Hepatocyte (in vitro differentiated cells): ENCODE results near the gene DYNC2LI1. TPM values are rescaled to one million over a fixed set of nuclear protein-coding genes. Genes with fewer than 3 reads are reported as not detected.
"Not testable (repeated sequence)": the region's sequence is repeated elsewhere in the genome, so short reads cannot be mapped to it uniquely, and the experiment has no call there.

ENCODE experiments used
- DNase-seq: peaks from one replicate; pipeline ENCODE4 v3.0.0-alpha.2; 2016; ENCODE audit warnings: low spot score
- H2AFZ ChIP-seq: fragments of 200-600 bp; sonication (generic); 2 replicates; pipeline ENCODE4 v1.6.0; 2016; ENCODE audit warnings: antibody characterized with exemption, mild to moderate bottlenecking
- H3K27ac ChIP-seq: fragments of 200-600 bp; sonication (generic); 2 replicates; pipeline ENCODE4 v1.5.1; 2016; ENCODE audit warnings: mild to moderate bottlenecking
- H3K27me3 ChIP-seq: fragments of 200-600 bp; sonication (generic); 2 replicates; pipeline ENCODE4 v1.6.1; 2016
- H3K36me3 ChIP-seq: fragments of 200-600 bp; sonication (generic); replicated peaks from 2 replicates; pipeline ENCODE4 v1.5.1; 2016; ENCODE audit warnings: low read depth; ENCODE audit not compliant: insufficient read depth
- H3K4me1 ChIP-seq: fragments of 200-600 bp; sonication (generic); 2 replicates; pipeline ENCODE4 v1.5.1; 2016; ENCODE audit warnings: mild to moderate bottlenecking, moderate library complexity; ENCODE audit not compliant: insufficient read depth
- H3K4me2 ChIP-seq: fragments of 200-600 bp; sonication (generic); 2 replicates; pipeline ENCODE4 v1.6.0; 2016
- H3K4me3 ChIP-seq: fragments of 200-600 bp; sonication (generic); 2 replicates; pipeline ENCODE4 v1.5.1; 2016; ENCODE audit warnings: mild to moderate bottlenecking
- H3K79me2 ChIP-seq: fragments of 200-600 bp; sonication (generic); 2 replicates; pipeline ENCODE4 v1.6.0; 2017; ENCODE audit warnings: mild to moderate bottlenecking
- H3K9me2 ChIP-seq: fragments of 200-600 bp; sonication (generic); replicated peaks from 2 replicates; pipeline ENCODE4 v1.6.0; 2017; ENCODE audit warnings: mild to moderate bottlenecking; ENCODE audit not compliant: insufficient read depth
- H3K9me3 ChIP-seq: fragments of 200-600 bp; sonication (generic); 2 replicates; pipeline ENCODE4 v1.5.1; 2016; ENCODE audit warnings: low read depth, mild to moderate bottlenecking
- H4K20me1 ChIP-seq: fragments of 200-600 bp; sonication (generic); 2 replicates; pipeline ENCODE4 v1.6.0; 2016; ENCODE audit warnings: mild to moderate bottlenecking; ENCODE audit not compliant: insufficient read depth, poor library complexity, severe bottlenecking
- EZH2 ChIP-seq: fragments of 200-600 bp; sonication (generic); IDR thresholded peaks from 2 replicates; pipeline ENCODE4 v1.6.1; 2016; ENCODE audit warnings: antibody characterized with exemption, mild to moderate bottlenecking, borderline replicate concordance
- EZH2phosphoT487 ChIP-seq: fragments of 200-600 bp; sonication (generic); IDR thresholded peaks from one replicate; pipeline ENCODE4 v1.6.1; 2018; ENCODE audit warnings: antibody characterized with exemption, mild to moderate bottlenecking, low read depth, moderate library complexity; ENCODE audit not compliant: unreplicated experiment, severe bottlenecking
- WGBS: methylation state at CpG from one replicate; pipeline ENCODE4 v1.1.6; 2016; ENCODE audit warnings: low lambda C conversion rate; ENCODE audit errors: missing lambda C conversion rate; 5-methylcytosine and 5-hydroxymethylcytosine counted together
- polyA plus RNA-seq: library from polyadenylated mRNA; unstranded; fragments of >200 nt; fragmentation: Nextera tagmentation; extraction: Ambion mirVana; gene quantifications from 2 replicates; pipeline ENCODE4 v1.2.1, GENCODE V29; 2016
- total RNA-seq: library from RNA; depleted of rRNA; stranded (reverse); fragments of >200 nt; gene quantifications from 2 replicates; pipeline ENCODE4 v1.2.3, GENCODE V29; 2014
- TF ChIP-seq, protein P1 (sequence below): fragments of 200-600 bp; sonication (generic); IDR thresholded peaks from 2 replicates; pipeline ENCODE4 v1.5.1; 2016; ENCODE audit warnings: antibody characterized with exemption, mild to moderate bottlenecking; ENCODE audit not compliant: poor library complexity

The DYNC2LI1 gene
- 31.5 and 40.4 TPM in 2 replicates for total RNA-seq
- polyA plus RNA-seq, result 22.7 and 27.2 TPM in 2 replicates

DNA sequence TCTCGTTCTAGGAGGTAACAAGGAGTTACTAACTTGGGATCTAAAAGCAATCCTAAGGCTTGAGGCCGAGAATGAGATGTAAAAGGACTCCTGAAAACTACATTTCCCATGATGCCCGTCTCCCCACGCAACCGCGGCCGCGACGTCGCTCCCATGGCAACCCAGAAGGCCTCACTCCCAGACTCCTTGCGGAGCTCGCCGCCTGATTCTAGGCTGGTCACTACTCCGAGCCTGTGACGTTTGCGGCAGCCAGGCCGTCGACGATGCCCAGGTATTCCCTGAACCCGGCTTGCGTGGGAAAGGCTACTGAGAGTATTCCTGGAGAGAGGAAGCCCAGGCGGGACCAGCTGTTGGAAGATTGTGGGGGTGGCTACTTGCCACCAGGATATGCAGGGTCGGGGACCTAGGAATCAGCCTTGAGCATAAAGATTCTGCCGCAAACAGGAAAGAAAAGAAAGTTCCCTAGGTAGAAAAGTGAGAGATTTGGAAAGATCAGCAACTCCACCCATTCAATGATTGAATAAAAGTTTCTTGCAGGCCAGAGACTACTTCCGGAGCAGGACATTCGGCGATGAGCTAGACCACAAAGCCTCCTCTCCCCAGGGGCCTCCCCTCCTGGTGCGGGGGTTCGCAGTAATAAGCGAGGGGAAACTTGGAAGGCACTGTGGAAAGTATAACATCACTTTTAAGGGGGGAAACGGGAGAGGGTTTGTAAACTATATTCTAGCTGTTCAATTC lies at the start of gene DYNC2LI1:
Gene DYNC2LI1, plus strand, starts transcription at position 164 of the 738 bp plus-strand sequence. Its CDS starts 100 bp downstream, at position 264.
- DNase-seq, result peak; percentile 94
- Histone ChIP-seq H3K79me2 (peaks cover 6% of the 10 kb centered on the region), H3K4me3 (peak within 1 kb of the TSS; percentile 57), H3K9me2 (no peaks in the 10 kb centered on the region), H2AFZ (peak within 1 kb of the TSS; percentile 94), H3K36me3 (no peaks in the 10 kb centered on the region), H3K4me2 (peak within 1 kb of the TSS; percentile 81), H3K27me3 (no peaks in the 10 kb centered on the region), H3K9me3 (no peaks in the 10 kb centered on the region), H3K4me1 (no peaks in the 10 kb centered on the region), H4K20me1 (no peaks in the 10 kb centered on the region), H3K27ac (peak within 1 kb of the TSS; percentile 96)
- TF ChIP-seq, protein P1, sequence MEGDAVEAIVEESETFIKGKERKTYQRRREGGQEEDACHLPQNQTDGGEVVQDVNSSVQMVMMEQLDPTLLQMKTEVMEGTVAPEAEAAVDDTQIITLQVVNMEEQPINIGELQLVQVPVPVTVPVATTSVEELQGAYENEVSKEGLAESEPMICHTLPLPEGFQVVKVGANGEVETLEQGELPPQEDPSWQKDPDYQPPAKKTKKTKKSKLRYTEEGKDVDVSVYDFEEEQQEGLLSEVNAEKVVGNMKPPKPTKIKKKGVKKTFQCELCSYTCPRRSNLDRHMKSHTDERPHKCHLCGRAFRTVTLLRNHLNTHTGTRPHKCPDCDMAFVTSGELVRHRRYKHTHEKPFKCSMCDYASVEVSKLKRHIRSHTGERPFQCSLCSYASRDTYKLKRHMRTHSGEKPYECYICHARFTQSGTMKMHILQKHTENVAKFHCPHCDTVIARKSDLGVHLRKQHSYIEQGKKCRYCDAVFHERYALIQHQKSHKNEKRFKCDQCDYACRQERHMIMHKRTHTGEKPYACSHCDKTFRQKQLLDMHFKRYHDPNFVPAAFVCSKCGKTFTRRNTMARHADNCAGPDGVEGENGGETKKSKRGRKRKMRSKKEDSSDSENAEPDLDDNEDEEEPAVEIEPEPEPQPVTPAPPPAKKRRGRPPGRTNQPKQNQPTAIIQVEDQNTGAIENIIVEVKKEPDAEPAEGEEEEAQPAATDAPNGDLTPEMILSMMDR, result no peak
- TF ChIP-seq EZH2phosphoT487 (no peak), EZH2 (no peak)
- WGBS, result 2% methylated on average over 31 of the region's 31 CpGs

DNA sequence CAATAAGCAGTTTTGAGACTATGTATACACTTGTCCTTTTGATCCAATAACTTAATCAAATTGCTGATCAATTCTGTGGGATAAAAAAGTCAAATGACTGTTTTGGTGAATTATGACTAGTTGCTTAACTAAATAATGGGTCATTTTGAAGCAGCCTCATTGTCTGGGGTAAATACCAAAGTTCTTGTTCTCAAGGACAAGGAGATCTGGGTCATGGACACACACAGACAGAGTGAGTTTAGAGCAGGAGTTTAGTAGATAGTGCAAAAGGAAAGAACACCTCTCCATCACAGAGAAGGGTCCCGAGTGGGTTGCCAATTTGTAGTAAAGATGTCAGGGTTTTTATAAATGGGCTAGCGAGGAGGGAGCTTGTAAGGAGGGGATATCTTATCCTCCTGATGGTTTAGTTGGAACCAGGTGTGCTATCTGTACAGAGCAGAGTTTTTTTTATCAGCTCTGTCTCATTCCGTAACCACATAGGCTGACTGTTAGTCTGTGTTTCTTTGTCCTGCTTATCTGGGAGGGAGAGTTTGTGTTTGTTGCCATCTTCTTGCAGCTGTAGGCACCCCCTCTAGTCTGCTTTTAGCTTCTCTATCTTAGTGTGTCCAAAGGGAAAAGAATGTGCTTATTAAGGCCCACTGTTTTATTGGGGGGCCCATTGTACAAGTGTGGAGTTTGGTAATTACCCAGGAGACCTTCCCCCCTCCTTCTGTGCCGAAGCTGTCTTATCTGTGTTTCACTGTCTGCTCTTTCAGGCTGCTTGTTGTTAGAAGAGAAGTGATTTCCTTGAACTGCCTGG lies 48.9 kb upstream of the DYNC2LI1 start:
- H3K27ac ChIP-seq, result peak overlapping the region; percentile 55
- H2AFZ ChIP-seq, result peak overlapping the region; percentile 39

DNA sequence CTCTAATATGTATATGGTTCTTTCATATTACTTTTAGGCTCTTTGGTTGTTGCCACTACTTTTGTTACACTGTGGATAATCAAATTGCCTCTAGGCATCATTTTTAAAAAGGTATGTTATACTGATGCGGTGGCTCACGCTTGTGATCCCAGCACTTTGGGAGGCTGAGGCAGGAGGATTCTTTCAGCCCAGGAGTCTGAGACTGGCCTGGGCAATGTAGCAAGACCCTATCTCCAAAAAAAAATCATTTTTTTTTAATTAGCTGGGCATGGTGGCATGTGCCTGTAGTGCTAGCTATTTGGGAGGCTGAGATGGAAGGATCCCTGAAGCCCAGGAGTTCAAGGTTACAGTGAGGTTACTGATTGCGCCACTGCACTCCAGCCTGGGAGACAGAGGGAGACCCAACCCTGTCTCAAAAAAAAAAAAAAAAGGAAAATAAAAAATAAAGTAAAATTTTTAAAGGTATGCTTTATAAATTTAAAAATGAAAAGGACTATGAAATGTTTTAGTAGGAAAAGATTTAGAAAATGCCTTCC lies 48.1 kb upstream of the DYNC2LI1 start:
- TF ChIP-seq, protein P1, result no peak
- no peak for TF ChIP-seq EZH2phosphoT487
- TF ChIP-seq EZH2, result no peak
- H3K27me3 ChIP-seq, result no peaks in the 10 kb centered on the region
- H3K27ac ChIP-seq, result peak overlapping the region; percentile 55
- 79% methylated on average over 3 of the region's 3 CpGs for WGBS
- H4K20me1 ChIP-seq, result no peaks in the 10 kb centered on the region
- H3K4me1 ChIP-seq, result peaks cover 10% of the 10 kb centered on the region
- H3K9me2 ChIP-seq, result no peaks in the 10 kb centered on the region
- H3K4me2 ChIP-seq, result peak overlapping the region; percentile 70
- H3K79me2 ChIP-seq, result no peaks in the 10 kb centered on the region
- no peaks in the 10 kb centered on the region for H3K9me3 ChIP-seq
- no peak overlapping the region for H2AFZ ChIP-seq
- no peaks in the 10 kb centered on the region for H3K36me3 ChIP-seq
- no peak for DNase-seq
- no peak overlapping the region for H3K4me3 ChIP-seq

More for the DNA sequence above, 48.9 kb upstream of the DYNC2LI1 start:
- no peaks in the 10 kb centered on the region for H3K79me2 ChIP-seq
- H3K4me3 ChIP-seq, result no peak overlapping the region
- DNase-seq, result peak; percentile 12
- H3K27me3 ChIP-seq, result no peaks in the 10 kb centered on the region
- H3K4me2 ChIP-seq, result peak overlapping the region; percentile 70
- H3K36me3 ChIP-seq, result no peaks in the 10 kb centered on the region
- no peaks in the 10 kb centered on the region for H3K9me2 ChIP-seq
- TF ChIP-seq, protein P1, result no peak
- TF ChIP-seq EZH2phosphoT487, result no peak
- TF ChIP-seq EZH2, result no peak
- H3K4me1 ChIP-seq, result peaks cover 10% of the 10 kb centered on the region
- H3K9me3 ChIP-seq, result no peaks in the 10 kb centered on the region
- 29% methylated on average over 4 of the region's 4 CpGs for WGBS
- no peaks in the 10 kb centered on the region for H4K20me1 ChIP-seq

DNA sequence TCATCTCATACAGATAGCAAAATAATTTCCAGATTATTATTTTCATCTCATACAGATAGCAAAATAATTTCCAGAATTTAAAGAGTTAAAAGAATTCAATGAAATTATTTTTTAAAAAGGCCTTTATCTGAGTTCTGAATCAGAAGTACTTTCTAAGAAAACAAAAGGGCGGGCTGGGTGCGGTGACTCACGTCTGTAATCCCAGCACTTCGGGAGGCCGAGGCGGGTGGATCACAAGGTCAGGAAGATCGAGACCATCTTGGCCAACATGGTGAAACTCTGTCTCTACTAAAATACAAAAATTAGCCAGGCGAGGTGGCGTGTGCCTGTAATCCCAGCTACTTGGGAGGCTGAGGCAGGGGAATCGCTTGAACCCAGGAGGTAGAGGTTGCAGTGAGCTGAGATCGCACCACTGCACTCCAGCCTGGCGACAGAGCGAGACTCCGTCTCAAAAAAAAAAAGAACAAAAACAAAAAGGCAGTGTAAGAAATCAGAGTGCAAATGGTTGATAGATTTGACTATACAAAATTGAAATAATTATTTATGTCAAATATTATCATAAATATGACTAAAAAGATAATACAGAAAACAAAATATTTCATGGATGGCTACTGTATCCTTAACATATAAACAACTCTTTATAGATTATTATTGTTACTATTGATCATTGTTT lies 46.7 kb upstream of the DYNC2LI1 start:
- H3K9me2 ChIP-seq, H2AFZ ChIP-seq, DNase-seq, H3K79me2 ChIP-seq, H4K20me1 ChIP-seq, H3K36me3 ChIP-seq, H3K9me3 ChIP-seq, H3K27me3 ChIP-seq, H3K27ac ChIP-seq, H3K4me3 ChIP-seq, H3K4me2 ChIP-seq: not testable (repeated sequence)
- WGBS, result 72% methylated on average over 14 of the region's 14 CpGs
- H3K4me1 ChIP-seq, result peaks cover 10% of the 10 kb centered on the region
